ENCODE results near the gene FARS2.

GRCh38 chr6:5556011-5556410 lies 294.7 kb downstream of the FARS2 start:
- TF ChIP-seq POLR2A (IDR thresholded peaks at IDR 0.05; ENCODE audit: low read depth, low read length): no peak
- no peak for TF ChIP-seq POLR2AphosphoS5 (IDR thresholded peaks at IDR 0.05; ENCODE audit: low read depth, low read length)
- no peak for TF ChIP-seq TAF1 (IDR thresholded peaks at IDR 0.05; ENCODE audit: borderline replicate concordance, low read depth, low read length)
